Measurements from ENCODE around the gene VWA3B. TPM values are rescaled to one million over a fixed set of nuclear protein-coding genes. Genes with fewer than 3 reads are reported as not detected.
"Not testable (repeated sequence)": the region's sequence is repeated elsewhere in the genome, so short reads cannot be mapped to it uniquely, and the experiment has no call there.

VWA3B gene
- total and polyA plus RNA-seq, 2 of the 4 experiments (the other 2 are of a cell fraction): not detected

- no peak overlapping the region for H2AK9ac ChIP-seq (replicated peaks; ENCODE audit: low read depth, low read length, poor library complexity)
- no peak overlapping the region for H2AK5ac ChIP-seq (ENCODE audit: low read depth, low read length)
- no peak overlapping the region for H4K5ac ChIP-seq (ENCODE audit: low read depth, low read length)
- H3K27ac ChIP-seq (ENCODE audit: insufficient read depth, low read length): no peak overlapping the region
- H3K56ac ChIP-seq (ENCODE audit: extremely low read depth, insufficient read depth, low read length): no peak overlapping the region
- no peak overlapping the region for H2BK120ac ChIP-seq (ENCODE audit: low read depth, low read length)
- H4K91ac ChIP-seq (ENCODE audit: insufficient read depth, low read depth, low read length): no peak overlapping the region
- H3K9me1 ChIP-seq (ENCODE audit: insufficient read depth, low read length): no peaks in the 10 kb centered on the region
- intact Hi-C loops (cut with micrococcal nuclease): no loop called here
- no peaks in the 10 kb centered on the region for H3K79me1 ChIP-seq (ENCODE audit: low read depth in 1 of 2, low read length in 2 of 2)
- no peak overlapping the region for H2BK5ac ChIP-seq (ENCODE audit: low read depth, low read length, poor library complexity, severe bottlenecking)
- ChIA-PET CTCF (no interaction called here), POLR2A (ENCODE audit: unreplicated experiment) (no interaction called here)
- DNase-seq: no peak
- no peak overlapping the region for H3K18ac ChIP-seq (ENCODE audit: low read depth, low read length)
- H3K9me3 ChIP-seq (ENCODE audit: control insufficient read depth, insufficient read depth, low read length): no peaks in the 10 kb centered on the region; the same call in 1 of the 2 replicates
- ATAC-seq (ENCODE audit: low read depth): no peak
- no peak overlapping the region for H3K23ac ChIP-seq (ENCODE audit: low read depth, low read length)
- no peaks in the 10 kb centered on the region for H3K4me1 ChIP-seq (ENCODE audit: control insufficient read depth, insufficient read depth, low read length)
- WGBS, 2 experiments (ENCODE audit: extremely low coverage in 2 of 2, insufficient read length in 1 of 2): 50% methylated on average over 2 of the region's 7 CpGs; no CpG with 5 or more reads in 1 of the 2 experiments
- no peak overlapping the region for H3K4me2 ChIP-seq (ENCODE audit: low read depth, low read length)
- no peak overlapping the region for H2BK15ac ChIP-seq (ENCODE audit: low read depth, low read length)
- in situ Hi-C loops (cut with MboI; ENCODE audit: low sequenced_read_pairs): no loop called here
- dilution Hi-C loops (cut with HindIII; ENCODE audit: low sequenced_read_pairs, unreplicated experiment): no loop called here
- no peak overlapping the region for H3K9ac ChIP-seq (ENCODE audit: low read depth, low read length)
- TF ChIP-seq MAFK (IDR thresholded peaks at IDR 0.05; ENCODE audit: low read depth, low read length): no peak
- no peak for TF ChIP-seq CTCF (conservative IDR thresholded peaks at IDR 0.05; ENCODE audit: low read depth, low read length)
- no peak for TF ChIP-seq BHLHE40 (IDR thresholded peaks at IDR 0.05; ENCODE audit: low read depth, low read length)
- no peak overlapping the region for H4K8ac ChIP-seq (ENCODE audit: low read depth in 2 of 2, low read length in 2 of 2)
- H3K36me3 ChIP-seq (ENCODE audit: control insufficient read depth, insufficient read depth, low read length): no peaks in the 10 kb centered on the region
- peaks cover 15% of the 10 kb centered on the region for H3K27me3 ChIP-seq (ENCODE audit: control insufficient read depth, insufficient read depth, low read length)
- H3K4me3 ChIP-seq (ENCODE audit: insufficient read depth, low read depth, low read length): no peak overlapping the region
- no TSS peak for BruUV-seq (replicated peaks)
- H3K4ac ChIP-seq (ENCODE audit: low read depth, low read length): no peak overlapping the region
- no peaks in the 10 kb centered on the region for H4K20me1 ChIP-seq (ENCODE audit: insufficient read depth, low read length)
- H2BK20ac ChIP-seq (ENCODE audit: low read depth, low read length): no peak overlapping the region
- H2AFZ ChIP-seq (replicated peaks; ENCODE audit: low read length, poor library complexity): no peak overlapping the region
- no peak overlapping the region for H3K14ac ChIP-seq (replicated peaks; ENCODE audit: low read depth, low read length)
Measured at GRCh38 chr2:98128556-98129109, 41.7 kb downstream of the VWA3B start.

- H2AFZ ChIP-seq (replicated peaks; ENCODE audit: low read length, poor library complexity); H2BK20ac ChIP-seq (ENCODE audit: low read depth, low read length); H2BK5ac ChIP-seq (ENCODE audit: low read depth, low read length, poor library complexity, severe bottlenecking); H3K14ac ChIP-seq (replicated peaks; ENCODE audit: low read depth, low read length); dilution Hi-C loops (cut with HindIII; ENCODE audit: low sequenced_read_pairs, unreplicated experiment); CTCF ChIA-PET; H2AK9ac ChIP-seq (replicated peaks; ENCODE audit: low read depth, low read length, poor library complexity); H3K18ac ChIP-seq (ENCODE audit: low read depth, low read length); H3K9me1 ChIP-seq (ENCODE audit: insufficient read depth, low read length); H3K4ac ChIP-seq (ENCODE audit: low read depth, low read length); H4K91ac ChIP-seq (ENCODE audit: insufficient read depth, low read depth, low read length); H4K20me1 ChIP-seq (ENCODE audit: insufficient read depth, low read length); H2BK15ac ChIP-seq (ENCODE audit: low read depth, low read length); intact Hi-C loops (cut with micrococcal nuclease); H4K8ac ChIP-seq (ENCODE audit: low read depth in 2 of 2, low read length in 2 of 2); H4K5ac ChIP-seq (ENCODE audit: low read depth, low read length); ATAC-seq (ENCODE audit: low read depth); POLR2A ChIA-PET (ENCODE audit: unreplicated experiment); H2BK120ac ChIP-seq (ENCODE audit: low read depth, low read length); H3K36me3 ChIP-seq (ENCODE audit: control insufficient read depth, insufficient read depth, low read length); H3K9ac ChIP-seq (ENCODE audit: low read depth, low read length); H3K56ac ChIP-seq (ENCODE audit: extremely low read depth, insufficient read depth, low read length); H3K9me3 ChIP-seq (ENCODE audit: control insufficient read depth, insufficient read depth, low read length); H2AK5ac ChIP-seq (ENCODE audit: low read depth, low read length); BruUV-seq (replicated peaks); H3K23ac ChIP-seq (ENCODE audit: low read depth, low read length); H3K4me2 ChIP-seq (ENCODE audit: low read depth, low read length); DNase-seq; H3K79me1 ChIP-seq (ENCODE audit: low read depth in 1 of 2, low read length in 2 of 2); H3K27ac ChIP-seq (ENCODE audit: insufficient read depth, low read length); in situ Hi-C loops (cut with MboI; ENCODE audit: low sequenced_read_pairs); H3K4me1 ChIP-seq (ENCODE audit: control insufficient read depth, insufficient read depth, low read length); H3K4me3 ChIP-seq (ENCODE audit: insufficient read depth, low read depth, low read length): not testable (repeated sequence)
- peaks cover 13% of the 10 kb centered on the region for H3K27me3 ChIP-seq (ENCODE audit: control insufficient read depth, insufficient read depth, low read length)
- no CpG with 5 or more reads among the region's 5 CpGs for WGBS, 2 experiments (ENCODE audit: extremely low coverage in 2 of 2, insufficient read length in 1 of 2)
Measured at GRCh38 chr2:98130073-98130472, 43.1 kb downstream of the VWA3B start.

All from IMR-90 (cell line).